ENCODE results near the gene DLL3.

GRCh38 chr19:39508629-39509028 lies 9.9 kb downstream of the DLL3 start:
- TF ChIP-seq POLR2AphosphoS5 (IDR thresholded peaks at IDR 0.05) (no peak), CTCF (IDR thresholded peaks at IDR 0.05) (no peak)
